ENCODE results near the gene TRPM6.

DNA sequence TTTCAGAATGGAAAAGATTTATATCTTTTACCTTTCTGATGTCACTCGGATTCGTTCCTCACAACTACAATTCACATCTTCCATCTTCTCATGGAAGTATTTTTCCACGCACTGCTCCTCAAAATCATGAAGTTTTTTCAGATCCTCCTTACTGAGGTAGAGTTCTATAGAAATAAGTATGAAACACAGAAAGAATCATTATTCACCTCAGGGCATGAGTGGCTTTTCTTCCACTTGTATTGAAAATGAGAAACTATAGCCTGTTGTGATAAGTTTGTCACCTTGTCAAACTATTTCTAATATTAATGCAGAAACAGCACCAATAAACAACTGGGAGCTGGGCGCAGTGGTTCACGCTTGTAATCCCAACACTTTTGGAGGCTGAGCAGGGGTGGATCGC, 116.0 kb downstream of the TRPM6 start:
- no peak for TF ChIP-seq POLR2A (IDR thresholded peaks at IDR 0.05)
- TF ChIP-seq, protein P1, sequence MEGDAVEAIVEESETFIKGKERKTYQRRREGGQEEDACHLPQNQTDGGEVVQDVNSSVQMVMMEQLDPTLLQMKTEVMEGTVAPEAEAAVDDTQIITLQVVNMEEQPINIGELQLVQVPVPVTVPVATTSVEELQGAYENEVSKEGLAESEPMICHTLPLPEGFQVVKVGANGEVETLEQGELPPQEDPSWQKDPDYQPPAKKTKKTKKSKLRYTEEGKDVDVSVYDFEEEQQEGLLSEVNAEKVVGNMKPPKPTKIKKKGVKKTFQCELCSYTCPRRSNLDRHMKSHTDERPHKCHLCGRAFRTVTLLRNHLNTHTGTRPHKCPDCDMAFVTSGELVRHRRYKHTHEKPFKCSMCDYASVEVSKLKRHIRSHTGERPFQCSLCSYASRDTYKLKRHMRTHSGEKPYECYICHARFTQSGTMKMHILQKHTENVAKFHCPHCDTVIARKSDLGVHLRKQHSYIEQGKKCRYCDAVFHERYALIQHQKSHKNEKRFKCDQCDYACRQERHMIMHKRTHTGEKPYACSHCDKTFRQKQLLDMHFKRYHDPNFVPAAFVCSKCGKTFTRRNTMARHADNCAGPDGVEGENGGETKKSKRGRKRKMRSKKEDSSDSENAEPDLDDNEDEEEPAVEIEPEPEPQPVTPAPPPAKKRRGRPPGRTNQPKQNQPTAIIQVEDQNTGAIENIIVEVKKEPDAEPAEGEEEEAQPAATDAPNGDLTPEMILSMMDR (IDR thresholded peaks at IDR 0.05), result no peak
